ENCODE data around the gene NINJ2.
"Not testable (repeated sequence)": the region's sequence is repeated elsewhere in the genome, so short reads cannot be mapped to it uniquely, and the experiment has no call there.

Gene NINJ2

GRCh38 chr12:639988-640387 lies 23.3 kb downstream of the NINJ2 start:
- no peak overlapping the region for H3K4me3 ChIP-seq
- no peaks in the 10 kb centered on the region for H3K27me3 ChIP-seq
- H3K4me2 ChIP-seq = peak overlapping the region in 5 of 11 experiments; percentile 58 to 97 (median 72); a peak in 9 of 22 replicates
- H4K20me1 ChIP-seq = no peaks in the 10 kb centered on the region
- H3K4me1 ChIP-seq = peaks cover 51 to 90% (median 69%) of the 10 kb centered on the region in 10 experiments
- no peaks in the 10 kb centered on the region for H3K9me3 ChIP-seq (replicated peaks in 1 of 11)
- H3K9ac ChIP-seq = no peak overlapping the region
- no peaks in the 10 kb centered on the region for H3K36me3 ChIP-seq
- peak overlapping the region in 7 of 11 experiments; percentile 35 to 64 (median 61); a peak in 9 of 22 replicates for H3K27ac ChIP-seq
- no peak for TF ChIP-seq Cebpa-rat (IDR thresholded peaks at IDR 0.05)

GRCh38 chr12:639566-639965 lies 23.7 kb downstream of the NINJ2 start:
- Histone ChIP-seq H3K4me1 (peaks cover 47 to 90% (median 64%) of the 10 kb centered on the region in 10 experiments), H3K9me3 (replicated peaks in 1 of 11) (no peaks in the 10 kb centered on the region), H3K27me3 (no peaks in the 10 kb centered on the region), H3K27ac (peak overlapping the region in 9 of 11 experiments; percentile 35 to 64 (median 61); a peak in 14 of 22 replicates), H4K20me1 (no peaks in the 10 kb centered on the region), H3K4me2 (peak overlapping the region in 10 of 11 experiments; percentile 1 to 97 (median 62); a peak in 16 of 22 replicates), H3K36me3 (no peaks in the 10 kb centered on the region), H3K4me3 (no peak overlapping the region), H3K9ac (peak overlapping the region in 3 of 11 experiments; percentile 19 to 54 (median 27); a peak in 1 of 22 replicates)
- TF ChIP-seq Cebpa-rat (IDR thresholded peaks at IDR 0.05) = no peak

- H4K20me1 ChIP-seq = no peaks in the 10 kb centered on the region
- H3K4me1 ChIP-seq = peaks cover 42 to 90% (median 59%) of the 10 kb centered on the region in 10 experiments
- no peaks in the 10 kb centered on the region for H3K36me3 ChIP-seq
- no peaks in the 10 kb centered on the region for H3K9me3 ChIP-seq (replicated peaks in 1 of 11)
- H3K4me2 ChIP-seq = peak overlapping the region; percentile 1 to 97 (median 58); a peak in 18 of 22 replicates
- H3K9ac ChIP-seq = peak overlapping the region in 4 of 11 experiments; percentile 19 to 54 (median 30); a peak in 4 of 22 replicates
- no peak for TF ChIP-seq Cebpa-rat (IDR thresholded peaks at IDR 0.05)
- H3K4me3 ChIP-seq = no peak overlapping the region
- H3K27me3 ChIP-seq = no peaks in the 10 kb centered on the region
- H3K27ac ChIP-seq = peak overlapping the region in 9 of 11 experiments; percentile 35 to 64 (median 61); a peak in 18 of 22 replicates
Measured at GRCh38 chr12:638953-639557, 24.2 kb downstream of the NINJ2 start.

- Histone ChIP-seq H3K27ac (peak overlapping the region in 9 of 11 experiments; percentile 33 to 59 (median 48); a peak in 16 of 22 replicates), H3K9me3 (replicated peaks in 1 of 11) (no peaks in the 10 kb centered on the region), H3K4me3 (no peak overlapping the region), H3K36me3 (no peaks in the 10 kb centered on the region), H3K9ac (peak overlapping the region in 3 of 11 experiments; percentile 5 to 14 (median 13); a peak in 2 of 22 replicates), H3K4me2 (peak overlapping the region in 10 of 11 experiments; percentile 17 to 97 (median 48); a peak in 19 of 22 replicates), H3K27me3 (no peaks in the 10 kb centered on the region), H4K20me1 (no peaks in the 10 kb centered on the region), H3K4me1 (peaks cover 30 to 100% (median 56%) of the 10 kb centered on the region in 10 experiments)
- TF ChIP-seq Cebpa-rat (IDR thresholded peaks at IDR 0.05) = no peak
Measured at GRCh38 chr12:636632-637031, 26.6 kb downstream of the NINJ2 start.

GRCh38 chr12:633731-634130 lies 29.5 kb downstream of the NINJ2 start:
- Histone ChIP-seq H3K27me3 (no peaks in the 10 kb centered on the region), H3K9ac (no peak overlapping the region), H3K9me3 (replicated peaks in 1 of 11) (no peaks in the 10 kb centered on the region), H3K4me2 (peak overlapping the region in 2 of 11 experiments; percentile 93 to 95; a peak in 2 of 22 replicates), H3K4me1 (peaks cover 50 to 94% (median 68%) of the 10 kb centered on the region in 10 experiments), H3K36me3 (no peaks in the 10 kb centered on the region), H4K20me1 (no peaks in the 10 kb centered on the region), H3K27ac (peak overlapping the region in 1 of 11 experiments; percentile 87; a peak in 2 of 22 replicates), H3K4me3 (no peak overlapping the region)
- no peak for TF ChIP-seq Cebpa-rat (IDR thresholded peaks at IDR 0.05)

- Histone ChIP-seq H3K4me1 (peaks cover 60 to 94% (median 72%) of the 10 kb centered on the region in 10 experiments), H3K36me3 (no peaks in the 10 kb centered on the region), H3K4me3 (peak overlapping the region in 1 of 10 experiments; percentile 63; a peak in 1 of 20 replicates), H3K27me3 (no peaks in the 10 kb centered on the region), H3K27ac (peak overlapping the region in 10 of 11 experiments; percentile 8 to 89 (median 85); a peak in 14 of 22 replicates), H4K20me1 (no peaks in the 10 kb centered on the region), H3K9ac (peak overlapping the region in 4 of 11 experiments; percentile 41 to 84 (median 82); a peak in 7 of 22 replicates), H3K4me2 (peak overlapping the region; percentile 79 to 96 (median 90); a peak in 16 of 22 replicates), H3K9me3 (replicated peaks in 1 of 11) (no peaks in the 10 kb centered on the region)
- no peak for TF ChIP-seq Cebpa-rat (IDR thresholded peaks at IDR 0.05)
Measured at GRCh38 chr12:632102-632696, 31.0 kb downstream of the NINJ2 start.

GRCh38 chr12:630656-631632 lies 32.3 kb downstream of the NINJ2 start:
- H3K27me3 ChIP-seq = no peaks in the 10 kb centered on the region
- H4K20me1 ChIP-seq = no peaks in the 10 kb centered on the region
- H3K36me3 ChIP-seq = no peaks in the 10 kb centered on the region
- TF ChIP-seq Cebpa-rat (IDR thresholded peaks at IDR 0.05) = no peak
- peak overlapping the region; percentile 69 to 84 (median 81) for H3K9ac ChIP-seq
- H3K4me1 ChIP-seq = peaks cover 53 to 90% (median 63%) of the 10 kb centered on the region in 10 experiments
- H3K9me3 ChIP-seq (replicated peaks in 1 of 11) = no peaks in the 10 kb centered on the region
- H3K4me2 ChIP-seq = peak overlapping the region; percentile 79 to 96 (median 90)
- peak overlapping the region; percentile 48 to 72 (median 62) for H3K4me3 ChIP-seq
- H3K27ac ChIP-seq = peak overlapping the region; percentile 65 to 89 (median 85)

- H3K36me3 ChIP-seq; H3K4me3 ChIP-seq; H3K9me3 ChIP-seq (replicated peaks in 1 of 11); H3K9ac ChIP-seq; H3K27me3 ChIP-seq; H4K20me1 ChIP-seq: not testable (repeated sequence)
- Histone ChIP-seq H3K27ac (peak overlapping the region in 6 of 11 experiments; percentile 12 to 64 (median 62); a peak in 7 of 22 replicates), H3K4me2 (peak overlapping the region; percentile 79 to 96 (median 90)), H3K4me1 (peaks cover 53 to 82% (median 64%) of the 10 kb centered on the region in 10 experiments)
Measured at GRCh38 chr12:628742-629078, 34.5 kb downstream of the NINJ2 start.

Data from BLaER1 treated with 17β-estradiol and CSF1 and Interleukin-3, amounts not matched to agents 10 nM and 100 nM (cell line).